Measurements from ENCODE around the gene TEX11.
A peak's percentile ranks its signal among the peaks of the same experiment; 100 is the strongest.
"Not testable (repeated sequence)": the region's sequence is repeated elsewhere in the genome, so short reads cannot be mapped to it uniquely, and the experiment has no call there.

The TEX11 gene

GRCh38 chrX:70774223-70774622, 134.3 kb downstream of the TEX11 start:
- DNase-seq (ENCODE audit: low read depth, low spot score), result no peak
- no peak overlapping the region for H3K4me3 ChIP-seq (ENCODE audit: low read length)

- H3K4me3 ChIP-seq (ENCODE audit: low read length), result no peak overlapping the region
- no peak for DNase-seq (ENCODE audit: low read depth, low spot score)
Measured at GRCh38 chrX:70769659-70770227, 138.8 kb downstream of the TEX11 start.

- DNase-seq (ENCODE audit: low read depth, low spot score), result no peak
- H3K4me3 ChIP-seq (ENCODE audit: low read length), result no peak overlapping the region
Measured at GRCh38 chrX:70762285-70762684, 146.2 kb downstream of the TEX11 start.

- no peak for DNase-seq (ENCODE audit: low read depth, low spot score)
- H3K4me3 ChIP-seq (ENCODE audit: low read length), result no peak overlapping the region
Measured at GRCh38 chrX:70755850-70756249, 152.7 kb downstream of the TEX11 start.

GRCh38 chrX:70754169-70754848, 154.2 kb downstream of the TEX11 start:
- peak; percentile 17 for DNase-seq (ENCODE audit: low read depth, low spot score)
- no peak overlapping the region for H3K4me3 ChIP-seq (ENCODE audit: low read length)

GRCh38 chrX:70733774-70734173, 174.7 kb downstream of the TEX11 start:
- DNase-seq (ENCODE audit: low read depth, low spot score); H3K4me3 ChIP-seq (ENCODE audit: low read length): not testable (repeated sequence)

GRCh38 chrX:70727961-70728360, 180.6 kb downstream of the TEX11 start:
- not testable (repeated sequence) for H3K4me3 ChIP-seq (ENCODE audit: low read length); DNase-seq (ENCODE audit: low read depth, low spot score)

GRCh38 chrX:70720721-70721120, 187.8 kb downstream of the TEX11 start:
- no peak for DNase-seq (ENCODE audit: low read depth, low spot score)
- H3K4me3 ChIP-seq (ENCODE audit: low read length), result no peak overlapping the region

- DNase-seq (ENCODE audit: low read depth, low spot score); H3K4me3 ChIP-seq (ENCODE audit: low read length): not testable (repeated sequence)
Measured at GRCh38 chrX:70711336-70711735, 197.2 kb downstream of the TEX11 start.

GRCh38 chrX:70694339-70695122, 214.0 kb downstream of the TEX11 start:
- H3K4me3 ChIP-seq (ENCODE audit: low read length), result no peak overlapping the region
- DNase-seq (ENCODE audit: low read depth, low spot score), result no peak

GRCh38 chrX:70679455-70679854, 229.1 kb downstream of the TEX11 start:
- not testable (repeated sequence) for DNase-seq (ENCODE audit: low read depth, low spot score); H3K4me3 ChIP-seq (ENCODE audit: low read length)

- H3K4me3 ChIP-seq (ENCODE audit: low read length), result no peak overlapping the region
- no peak for DNase-seq (ENCODE audit: low read depth, low spot score)
Measured at GRCh38 chrX:70675284-70675683, 233.2 kb downstream of the TEX11 start.

- no peak overlapping the region for H3K4me3 ChIP-seq (ENCODE audit: low read length)
- no peak for DNase-seq (ENCODE audit: low read depth, low spot score)
Measured at GRCh38 chrX:70672326-70672725, 236.2 kb downstream of the TEX11 start.

GRCh38 chrX:70669120-70669519, 239.4 kb downstream of the TEX11 start:
- H3K4me3 ChIP-seq (ENCODE audit: low read length), result no peak overlapping the region
- no peak for DNase-seq (ENCODE audit: low read depth, low spot score)

- peak; percentile 24 for DNase-seq (ENCODE audit: low read depth, low spot score)
- no peak overlapping the region for H3K4me3 ChIP-seq (ENCODE audit: low read length)
Measured at GRCh38 chrX:70664726-70665125, 243.8 kb downstream of the TEX11 start.

- not testable (repeated sequence) for H3K4me3 ChIP-seq (ENCODE audit: low read length); DNase-seq (ENCODE audit: low read depth, low spot score)
Measured at GRCh38 chrX:70661124-70661523, 247.4 kb downstream of the TEX11 start.

GRCh38 chrX:70657546-70657945, 251.0 kb downstream of the TEX11 start:
- not testable (repeated sequence) for DNase-seq (ENCODE audit: low read depth, low spot score); H3K4me3 ChIP-seq (ENCODE audit: low read length)

GRCh38 chrX:70656304-70656703, 252.2 kb downstream of the TEX11 start:
- no peak overlapping the region for H3K4me3 ChIP-seq (ENCODE audit: low read length)
- DNase-seq (ENCODE audit: low read depth, low spot score), result peak; percentile 12

GRCh38 chrX:70647910-70648309, 260.6 kb downstream of the TEX11 start:
- not testable (repeated sequence) for DNase-seq (ENCODE audit: low read depth, low spot score); H3K4me3 ChIP-seq (ENCODE audit: low read length)

GRCh38 chrX:70636218-70636617, 272.3 kb downstream of the TEX11 start:
- DNase-seq (ENCODE audit: low read depth, low spot score), result no peak
- no peak overlapping the region for H3K4me3 ChIP-seq (ENCODE audit: low read length)

All from Jurkat, Clone E6-1 (cell line).